Measurements from ENCODE around the gene OPCML.

DNA sequence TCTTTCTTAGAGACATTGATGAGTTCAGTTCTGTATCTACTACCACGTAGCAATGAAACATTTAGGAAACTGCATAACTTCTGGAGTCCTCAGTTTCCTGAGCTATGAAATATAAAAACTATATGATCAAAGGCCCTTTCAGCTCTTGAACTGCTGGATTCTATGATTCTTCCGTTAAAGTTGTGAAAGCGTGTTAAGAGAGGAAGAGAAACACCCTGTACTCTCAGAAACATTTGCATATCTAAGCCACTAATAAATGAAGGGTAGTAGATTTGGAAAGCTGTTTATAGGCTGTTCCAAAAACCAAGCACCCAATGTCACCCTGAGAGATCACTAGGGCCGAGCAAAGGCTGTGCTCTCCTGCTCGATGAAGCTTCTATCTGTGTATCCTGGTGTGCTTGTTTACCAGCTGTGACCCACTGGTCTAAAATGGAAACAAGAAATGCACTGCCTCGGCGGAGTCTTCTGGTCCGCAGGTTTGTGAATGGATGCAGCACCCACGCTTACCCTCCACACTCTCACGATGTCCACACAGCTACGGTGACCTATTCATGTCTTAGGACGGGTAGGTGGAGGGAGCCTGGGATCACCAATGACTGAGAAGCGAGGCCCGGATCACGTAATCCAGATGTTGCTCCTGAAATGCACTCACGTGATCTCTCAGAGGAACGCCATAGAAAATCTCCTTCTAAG is 325.8 kb downstream of the OPCML start:
- TF ChIP-seq, protein P1, sequence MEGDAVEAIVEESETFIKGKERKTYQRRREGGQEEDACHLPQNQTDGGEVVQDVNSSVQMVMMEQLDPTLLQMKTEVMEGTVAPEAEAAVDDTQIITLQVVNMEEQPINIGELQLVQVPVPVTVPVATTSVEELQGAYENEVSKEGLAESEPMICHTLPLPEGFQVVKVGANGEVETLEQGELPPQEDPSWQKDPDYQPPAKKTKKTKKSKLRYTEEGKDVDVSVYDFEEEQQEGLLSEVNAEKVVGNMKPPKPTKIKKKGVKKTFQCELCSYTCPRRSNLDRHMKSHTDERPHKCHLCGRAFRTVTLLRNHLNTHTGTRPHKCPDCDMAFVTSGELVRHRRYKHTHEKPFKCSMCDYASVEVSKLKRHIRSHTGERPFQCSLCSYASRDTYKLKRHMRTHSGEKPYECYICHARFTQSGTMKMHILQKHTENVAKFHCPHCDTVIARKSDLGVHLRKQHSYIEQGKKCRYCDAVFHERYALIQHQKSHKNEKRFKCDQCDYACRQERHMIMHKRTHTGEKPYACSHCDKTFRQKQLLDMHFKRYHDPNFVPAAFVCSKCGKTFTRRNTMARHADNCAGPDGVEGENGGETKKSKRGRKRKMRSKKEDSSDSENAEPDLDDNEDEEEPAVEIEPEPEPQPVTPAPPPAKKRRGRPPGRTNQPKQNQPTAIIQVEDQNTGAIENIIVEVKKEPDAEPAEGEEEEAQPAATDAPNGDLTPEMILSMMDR (conservative IDR thresholded peaks at IDR 0.05; ENCODE audit: low read depth in 2 of 2), result no peak
- TF ChIP-seq EZH2 (IDR thresholded peaks at IDR 0.05; ENCODE audit: low read depth, unreplicated experiment) (no peak), POLR2AphosphoS5 (IDR thresholded peaks at IDR 0.05; ENCODE audit: low read depth) (no peak), JUNB (IDR thresholded peaks at IDR 0.05; ENCODE audit: unreplicated experiment) (no peak), CREB1 (CRISPR knock-in tag; IDR thresholded peaks at IDR 0.05; ENCODE audit: low read depth) (no peak), EZH2phosphoT487 (IDR thresholded peaks at IDR 0.05; ENCODE audit: unreplicated experiment) (no peak), STAT1 (IDR thresholded peaks at IDR 0.05; ENCODE audit: unreplicated experiment) (no peak), ZNF331 (CRISPR knock-in tag; IDR thresholded peaks at IDR 0.05; ENCODE audit: low read depth) (no peak), NANOG (IDR thresholded peaks at IDR 0.05; ENCODE audit: borderline replicate concordance) (no peak)
- TF ChIP-seq, protein P2, sequence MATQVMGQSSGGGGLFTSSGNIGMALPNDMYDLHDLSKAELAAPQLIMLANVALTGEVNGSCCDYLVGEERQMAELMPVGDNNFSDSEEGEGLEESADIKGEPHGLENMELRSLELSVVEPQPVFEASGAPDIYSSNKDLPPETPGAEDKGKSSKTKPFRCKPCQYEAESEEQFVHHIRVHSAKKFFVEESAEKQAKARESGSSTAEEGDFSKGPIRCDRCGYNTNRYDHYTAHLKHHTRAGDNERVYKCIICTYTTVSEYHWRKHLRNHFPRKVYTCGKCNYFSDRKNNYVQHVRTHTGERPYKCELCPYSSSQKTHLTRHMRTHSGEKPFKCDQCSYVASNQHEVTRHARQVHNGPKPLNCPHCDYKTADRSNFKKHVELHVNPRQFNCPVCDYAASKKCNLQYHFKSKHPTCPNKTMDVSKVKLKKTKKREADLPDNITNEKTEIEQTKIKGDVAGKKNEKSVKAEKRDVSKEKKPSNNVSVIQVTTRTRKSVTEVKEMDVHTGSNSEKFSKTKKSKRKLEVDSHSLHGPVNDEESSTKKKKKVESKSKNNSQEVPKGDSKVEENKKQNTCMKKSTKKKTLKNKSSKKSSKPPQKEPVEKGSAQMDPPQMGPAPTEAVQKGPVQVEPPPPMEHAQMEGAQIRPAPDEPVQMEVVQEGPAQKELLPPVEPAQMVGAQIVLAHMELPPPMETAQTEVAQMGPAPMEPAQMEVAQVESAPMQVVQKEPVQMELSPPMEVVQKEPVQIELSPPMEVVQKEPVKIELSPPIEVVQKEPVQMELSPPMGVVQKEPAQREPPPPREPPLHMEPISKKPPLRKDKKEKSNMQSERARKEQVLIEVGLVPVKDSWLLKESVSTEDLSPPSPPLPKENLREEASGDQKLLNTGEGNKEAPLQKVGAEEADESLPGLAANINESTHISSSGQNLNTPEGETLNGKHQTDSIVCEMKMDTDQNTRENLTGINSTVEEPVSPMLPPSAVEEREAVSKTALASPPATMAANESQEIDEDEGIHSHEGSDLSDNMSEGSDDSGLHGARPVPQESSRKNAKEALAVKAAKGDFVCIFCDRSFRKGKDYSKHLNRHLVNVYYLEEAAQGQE (IDR thresholded peaks at IDR 0.05; ENCODE audit: unreplicated experiment), result no peak
- TF ChIP-seq, protein P3, sequence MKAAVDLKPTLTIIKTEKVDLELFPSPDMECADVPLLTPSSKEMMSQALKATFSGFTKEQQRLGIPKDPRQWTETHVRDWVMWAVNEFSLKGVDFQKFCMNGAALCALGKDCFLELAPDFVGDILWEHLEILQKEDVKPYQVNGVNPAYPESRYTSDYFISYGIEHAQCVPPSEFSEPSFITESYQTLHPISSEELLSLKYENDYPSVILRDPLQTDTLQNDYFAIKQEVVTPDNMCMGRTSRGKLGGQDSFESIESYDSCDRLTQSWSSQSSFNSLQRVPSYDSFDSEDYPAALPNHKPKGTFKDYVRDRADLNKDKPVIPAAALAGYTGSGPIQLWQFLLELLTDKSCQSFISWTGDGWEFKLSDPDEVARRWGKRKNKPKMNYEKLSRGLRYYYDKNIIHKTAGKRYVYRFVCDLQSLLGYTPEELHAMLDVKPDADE (IDR thresholded peaks at IDR 0.05), result no peak
- TF ChIP-seq, protein P4, sequence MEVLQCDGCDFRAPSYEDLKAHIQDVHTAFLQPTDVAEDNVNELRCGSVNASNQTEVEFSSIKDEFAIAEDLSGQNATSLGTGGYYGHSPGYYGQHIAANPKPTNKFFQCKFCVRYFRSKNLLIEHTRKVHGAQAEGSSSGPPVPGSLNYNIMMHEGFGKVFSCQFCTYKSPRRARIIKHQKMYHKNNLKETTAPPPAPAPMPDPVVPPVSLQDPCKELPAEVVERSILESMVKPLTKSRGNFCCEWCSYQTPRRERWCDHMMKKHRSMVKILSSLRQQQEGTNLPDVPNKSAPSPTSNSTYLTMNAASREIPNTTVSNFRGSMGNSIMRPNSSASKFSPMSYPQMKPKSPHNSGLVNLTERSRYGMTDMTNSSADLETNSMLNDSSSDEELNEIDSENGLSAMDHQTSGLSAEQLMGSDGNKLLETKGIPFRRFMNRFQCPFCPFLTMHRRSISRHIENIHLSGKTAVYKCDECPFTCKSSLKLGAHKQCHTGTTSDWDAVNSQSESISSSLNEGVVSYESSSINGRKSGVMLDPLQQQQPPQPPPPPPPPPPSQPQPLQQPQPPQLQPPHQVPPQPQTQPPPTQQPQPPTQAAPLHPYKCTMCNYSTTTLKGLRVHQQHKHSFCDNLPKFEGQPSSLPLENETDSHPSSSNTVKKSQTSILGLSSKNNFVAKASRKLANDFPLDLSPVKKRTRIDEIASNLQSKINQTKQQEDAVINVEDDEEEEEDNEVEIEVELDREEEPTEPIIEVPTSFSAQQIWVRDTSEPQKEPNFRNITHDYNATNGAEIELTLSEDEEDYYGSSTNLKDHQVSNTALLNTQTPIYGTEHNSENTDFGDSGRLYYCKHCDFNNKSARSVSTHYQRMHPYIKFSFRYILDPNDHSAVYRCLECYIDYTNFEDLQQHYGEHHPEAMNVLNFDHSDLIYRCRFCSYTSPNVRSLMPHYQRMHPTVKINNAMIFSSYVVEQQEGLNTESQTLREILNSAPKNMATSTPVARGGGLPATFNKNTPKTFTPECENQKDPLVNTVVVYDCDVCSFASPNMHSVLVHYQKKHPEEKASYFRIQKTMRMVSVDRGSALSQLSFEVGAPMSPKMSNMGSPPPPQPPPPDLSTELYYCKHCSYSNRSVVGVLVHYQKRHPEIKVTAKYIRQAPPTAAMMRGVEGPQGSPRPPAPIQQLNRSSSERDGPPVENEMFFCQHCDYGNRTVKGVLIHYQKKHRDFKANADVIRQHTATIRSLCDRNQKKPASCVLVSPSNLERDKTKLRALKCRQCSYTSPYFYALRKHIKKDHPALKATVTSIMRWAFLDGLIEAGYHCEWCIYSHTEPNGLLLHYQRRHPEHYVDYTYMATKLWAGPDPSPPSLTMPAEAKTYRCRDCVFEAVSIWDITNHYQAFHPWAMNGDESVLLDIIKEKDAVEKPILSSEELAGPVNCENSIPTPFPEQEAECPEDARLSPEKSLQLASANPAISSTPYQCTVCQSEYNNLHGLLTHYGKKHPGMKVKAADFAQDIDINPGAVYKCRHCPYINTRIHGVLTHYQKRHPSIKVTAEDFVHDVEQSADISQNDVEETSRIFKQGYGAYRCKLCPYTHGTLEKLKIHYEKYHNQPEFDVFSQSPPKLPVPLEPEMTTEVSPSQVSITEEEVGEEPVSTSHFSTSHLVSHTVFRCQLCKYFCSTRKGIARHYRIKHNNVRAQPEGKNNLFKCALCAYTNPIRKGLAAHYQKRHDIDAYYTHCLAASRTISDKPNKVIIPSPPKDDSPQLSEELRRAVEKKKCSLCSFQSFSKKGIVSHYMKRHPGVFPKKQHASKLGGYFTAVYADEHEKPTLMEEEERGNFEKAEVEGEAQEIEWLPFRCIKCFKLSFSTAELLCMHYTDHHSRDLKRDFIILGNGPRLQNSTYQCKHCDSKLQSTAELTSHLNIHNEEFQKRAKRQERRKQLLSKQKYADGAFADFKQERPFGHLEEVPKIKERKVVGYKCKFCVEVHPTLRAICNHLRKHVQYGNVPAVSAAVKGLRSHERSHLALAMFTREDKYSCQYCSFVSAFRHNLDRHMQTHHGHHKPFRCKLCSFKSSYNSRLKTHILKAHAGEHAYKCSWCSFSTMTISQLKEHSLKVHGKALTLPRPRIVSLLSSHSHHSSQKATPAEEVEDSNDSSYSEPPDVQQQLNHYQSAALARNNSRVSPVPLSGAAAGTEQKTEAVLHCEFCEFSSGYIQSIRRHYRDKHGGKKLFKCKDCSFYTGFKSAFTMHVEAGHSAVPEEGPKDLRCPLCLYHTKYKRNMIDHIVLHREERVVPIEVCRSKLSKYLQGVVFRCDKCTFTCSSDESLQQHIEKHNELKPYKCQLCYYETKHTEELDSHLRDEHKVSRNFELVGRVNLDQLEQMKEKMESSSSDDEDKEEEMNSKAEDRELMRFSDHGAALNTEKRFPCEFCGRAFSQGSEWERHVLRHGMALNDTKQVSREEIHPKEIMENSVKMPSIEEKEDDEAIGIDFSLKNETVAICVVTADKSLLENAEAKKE (CRISPR knock-in tag; IDR thresholded peaks at IDR 0.05), result no peak

All from GM23338 (cell line).